Calu3 (cell line): ENCODE data around the gene CCL27. TPM values are rescaled to one million over a fixed set of nuclear protein-coding genes. Genes with fewer than 3 reads are reported as not detected.
A peak's percentile ranks its signal among the peaks of the same experiment; 100 is the strongest.

Experiments used
- BruUV-seq: library from RNA; stranded (reverse); fragments of 400-500 nt; replicated peaks from 2 replicates; lab custom pipeline; 2021; lab: Mats Ljungman, UMichigan
- CTCF ChIA-PET: fragments of 300-600 bp; sonication (Branson Sonifier 250); formaldehyde crosslinking; loops from one replicate; lab custom pipeline; 2022; ENCODE audit warnings: antibody characterized with exemption; lab: Charles Lee
- DNase-seq: peaks from one replicate; pipeline ENCODE4 v3.0.0; 2022
- H3K27ac Mint-ChIP-seq: one replicate; pipeline ENCODE4 v1.8.0; 2022; ENCODE audit warnings: mixed read lengths; ENCODE audit not compliant: unreplicated experiment
- H3K27me3 Mint-ChIP-seq: one replicate; pipeline ENCODE4 v1.8.0; 2022; ENCODE audit warnings: mixed read lengths; ENCODE audit not compliant: unreplicated experiment
- H3K36me3 Mint-ChIP-seq: one replicate; pipeline ENCODE4 v1.8.0; 2022; ENCODE audit warnings: mild to moderate bottlenecking, moderate library complexity, mixed read lengths; ENCODE audit not compliant: insufficient read depth, unreplicated experiment
- H3K4me1 Mint-ChIP-seq: one replicate; pipeline ENCODE4 v1.8.0; 2022; ENCODE audit warnings: mild to moderate bottlenecking, low read depth, mixed read lengths; ENCODE audit not compliant: unreplicated experiment
- H3K4me3 Mint-ChIP-seq: one replicate; pipeline ENCODE4 v1.8.0; 2022; ENCODE audit warnings: mild to moderate bottlenecking, low read depth, moderate library complexity, mixed read lengths; ENCODE audit not compliant: unreplicated experiment
- H3K9me3 Mint-ChIP-seq: one replicate; pipeline ENCODE4 v1.8.0; 2022; ENCODE audit warnings: low read depth, mixed read lengths; ENCODE audit not compliant: unreplicated experiment
- CTCF ChIP-seq: fragments of 200-600 bp; IDR thresholded peaks from one replicate; pipeline ENCODE4 v1.8.0; 2022; ENCODE audit warnings: antibody characterized with exemption; ENCODE audit not compliant: unreplicated experiment
- intact Hi-C: fragments of 100-400 bp; cut with micrococcal nuclease; formaldehyde crosslinking; loops from one replicate; pipeline ENCODE4 v1.10.0; 2022; ENCODE audit not compliant: unreplicated experiment
- total RNA-seq: library from RNA; stranded (reverse); gene quantifications from 2 replicates; pipeline ENCODE4 v1.2.3, GENCODE V29; 2022

CCL27 gene
- total RNA-seq, 1 experiment from 2014 or later, result not detected

- no peaks in the 10 kb centered on the region for H3K9me3 Mint-ChIP-seq
- H3K27me3 Mint-ChIP-seq, result peaks cover 3% of the 10 kb centered on the region
- peaks cover 17% of the 10 kb centered on the region for H3K36me3 Mint-ChIP-seq
- no peak for TF ChIP-seq CTCF
- TSS peak; percentile 35 for BruUV-seq
- DNase-seq, result peak; percentile 79
- CTCF ChIA-PET, result interaction anchor here (0.5 kb wide), 1 partner anchor 335 kb away, joined by 4 read pairs; no protein-coding TSS in a partner anchor
- H3K4me1 Mint-ChIP-seq, result peaks cover 15% of the 10 kb centered on the region
- peak within 1 kb of the TSS; percentile 78 for H3K4me3 Mint-ChIP-seq
- intact Hi-C loops, result no loop called here
- H3K27ac Mint-ChIP-seq, result peak within 1 kb of the TSS; percentile 58
Measured at GRCh38 chr9:34620061-34620994, 42.1 kb downstream of the CCL27 start, which contains the start of gene DCTN3. Gene DCTN3 (minus strand): TSS chr9:34620495. CDS start chr9:34620464, 31 bp downstream.

- Mint-ChIP-seq H3K27ac (no peak overlapping the region), H3K36me3 (peaks cover 26% of the 10 kb centered on the region), H3K4me1 (peaks cover 14% of the 10 kb centered on the region), H3K4me3 (no peak overlapping the region), H3K9me3 (no peaks in the 10 kb centered on the region), H3K27me3 (no peaks in the 10 kb centered on the region)
- CTCF ChIA-PET, result no interaction called here
- intact Hi-C loops, result no loop called here
- TF ChIP-seq CTCF, result no peak
- BruUV-seq, result no TSS peak
- DNase-seq, result no peak
Measured at GRCh38 chr9:34615132-34615531, 47.3 kb downstream of the CCL27 start.

GRCh38 chr9:34612788-34613390, 49.6 kb downstream of the CCL27 start:
- intact Hi-C loops, result loop anchor here (1.0 kb wide), 1 partner anchor 21 kb away; no protein-coding TSS in a partner anchor
- TF ChIP-seq CTCF, result peak; percentile 55
- no TSS peak for BruUV-seq
- peak overlapping the region; percentile 86 for H3K4me3 Mint-ChIP-seq
- CTCF ChIA-PET, result interaction anchor here (0.6 to 1.0 kb wide), 2 partner anchors 21 to 434 kb away, joined by 3 to 5 read pairs; no protein-coding TSS in a partner anchor
- no peaks in the 10 kb centered on the region for H3K4me1 Mint-ChIP-seq
- H3K9me3 Mint-ChIP-seq, result no peaks in the 10 kb centered on the region
- DNase-seq, result peak; percentile 79
- H3K27ac Mint-ChIP-seq, result no peak overlapping the region
- H3K36me3 Mint-ChIP-seq, result peaks cover 16% of the 10 kb centered on the region
- no peaks in the 10 kb centered on the region for H3K27me3 Mint-ChIP-seq

Other genes with a start within 250 kb of the CCL27 start
- 10.3 and 13.1 TPM in 2 replicates for gene FAM219A, start 204.1 kb downstream of the CCL27 start, total RNA-seq
- not detected in 2 replicates for gene DNAI1, start 203.9 kb downstream of the CCL27 start, total RNA-seq
- not detected in 2 replicates for gene ENHO, start 139.7 kb downstream of the CCL27 start, total RNA-seq
- 0.44 TPM in 1 of 2 replicates, not detected in the other for gene CNTFR, start 72.9 kb downstream of the CCL27 start, total RNA-seq
- 17.6 and 19.9 TPM in 2 replicates for gene RPP25L, start 50.6 kb downstream of the CCL27 start, total RNA-seq
- gene DCTN3, start 42.2 kb downstream of the CCL27 start, total RNA-seq, result 50.8 and 51.8 TPM in 2 replicates
- gene ARID3C, start 33.6 kb downstream of the CCL27 start, total RNA-seq, result not detected in 2 replicates
- 65.6 and 80.1 TPM in 2 replicates for gene SIGMAR1, start 24.9 kb downstream of the CCL27 start, total RNA-seq
- 25.7 and 26.6 TPM in 2 replicates for gene GALT, start 16.0 kb downstream of the CCL27 start, total RNA-seq
- gene IL11RA, start 10.5 kb downstream of the CCL27 start, total RNA-seq, result 6.8 and 8.7 TPM in 2 replicates
- gene CCL19, start 28.6 kb upstream of the CCL27 start, total RNA-seq, result not detected in 2 replicates
- not detected in 2 replicates for gene CCL21, start 47.5 kb upstream of the CCL27 start, total RNA-seq